HCT116 (cell line): ENCODE data around the gene FABP3. TPM values are rescaled to one million over a fixed set of nuclear protein-coding genes. Genes with fewer than 3 reads are reported as not detected.

Experiments
- ATAC-seq: fragments of 200-7000 bp; cut with Tn5 transposase; 2 replicates; pipeline ENCODE4 v1.9.1; 2020; ENCODE audit warnings: mild to moderate bottlenecking, moderate library complexity
- BruUV-seq: library from RNA; stranded (reverse); fragments of 400-500 nt; replicated peaks from 2 replicates; lab custom pipeline; 2021; lab: Mats Ljungman, UMichigan
- CTCF ChIA-PET: fragments of 300-600 bp; sonication (Branson Sonifier 250); formaldehyde crosslinking; loops from one replicate; lab custom pipeline; 2021; ENCODE audit warnings: antibody characterized with exemption; lab: Charles Lee
- POLR2A ChIA-PET: fragments of 300-600, 350-600 bp; sonication (Branson Sonifier 250); formaldehyde crosslinking; loops from one replicate; lab custom pipeline; 2021; ENCODE audit warnings: antibody characterized with exemption; lab: Charles Lee
- RAD21 ChIA-PET, 2 experiments: fragments of 300-600 bp; sonication (Branson Sonifier 250); formaldehyde crosslinking; loops; one replicate each; lab custom pipeline; 2023; ENCODE audit warnings: low total read pairs in 2 of 2; ENCODE audit not compliant: uncharacterized antibody in 2 of 2, unreplicated experiment in 2 of 2, low non-redundant PET in 1 of 2; lab: Charles Lee
- DNase-seq: peaks from one replicate; pipeline ENCODE4 v3.0.0-alpha.2; 2010; ENCODE audit warnings: low read depth, low spot score
- H2AFZ ChIP-seq: fragments of 200-600 bp; shearing (Covaris generic), sonication (generic); 2 replicates; pipeline ENCODE4 v1.6.1; 2017; ENCODE audit warnings: low read depth, mixed run types, mixed read lengths, antibody characterized with exemption, low read length; ENCODE audit not compliant: poor library complexity, severe bottlenecking
- H3K27ac ChIP-seq: 2 replicates; pipeline ENCODE4 v1.5.1; 2012; ENCODE audit warnings: low read depth, low read length
- H3K27me3 ChIP-seq: fragments of 200-600 bp; sonication (generic); 2 replicates; pipeline ENCODE4 v1.6.1; 2016; ENCODE audit warnings: mixed run types, low read length, mixed read lengths; ENCODE audit not compliant: insufficient read depth
- H3K36me3 ChIP-seq, 2 experiments: fragments of 200-500 bp in 1 of 2; fragments of 200-600 bp in 1 of 2; sonication (Bioruptor generic) in 1 of 2; sonication (generic) in 1 of 2; 2 replicates each; pipeline versions ENCODE4 v1.5.1 to v1.6.1; 2014 to 2016; ENCODE audit warnings: low read length in 2 of 2, inconsistent platforms in 1 of 2, mixed read lengths in 1 of 2, mixed run types in 1 of 2; ENCODE audit not compliant: insufficient read depth in 2 of 2, control insufficient read depth in 1 of 2
- H3K4me1 ChIP-seq, 2 experiments: fragments of 200-600 bp in 1 of 2; sonication (generic) in 1 of 2; 2 replicates each; pipeline versions ENCODE4 v1.5.1 to v1.6.1; 2012 to 2017; ENCODE audit warnings: low read length in 2 of 2, inconsistent platforms in 1 of 2, mild to moderate bottlenecking in 1 of 2, mixed read lengths in 1 of 2, mixed run types in 1 of 2, moderate library complexity in 1 of 2; ENCODE audit not compliant: insufficient read depth in 2 of 2, control insufficient read depth in 1 of 2
- H3K4me2 ChIP-seq: fragments of 200-600 bp; sonication (generic); 2 replicates; pipeline ENCODE4 v1.6.1; 2017; ENCODE audit warnings: mixed run types, low read length, mixed read lengths
- H3K4me3 ChIP-seq, 2 experiments: fragments of 200-600 bp in 1 of 2; sonication (generic) in 1 of 2; replicated peaks in 1 of 2; 2 replicates each; pipeline ENCODE4 v1.5.1; 2011 to 2016; ENCODE audit warnings: low read length in 2 of 2, control low read depth in 1 of 2, low read depth in 1 of 2, mild to moderate bottlenecking in 1 of 2, mixed read lengths in 1 of 2, mixed run types in 1 of 2
- H3K79me2 ChIP-seq: fragments of 200-600 bp; sonication (generic); 2 replicates; pipeline ENCODE4 v1.6.1; 2017; ENCODE audit warnings: mild to moderate bottlenecking, mixed run types, low read length, moderate library complexity, mixed read lengths; ENCODE audit not compliant: insufficient read depth
- H3K9ac ChIP-seq: fragments of 200-600 bp; sonication (generic); 2 replicates; pipeline ENCODE4 v1.6.1; 2016; ENCODE audit warnings: low read length, mixed read lengths
- H3K9me2 ChIP-seq: fragments of 200-600 bp; sonication (generic), shearing (Covaris generic); 2 replicates; pipeline ENCODE4 v1.6.1; 2017; ENCODE audit warnings: mixed run types, mild to moderate bottlenecking, moderate library complexity; ENCODE audit not compliant: insufficient read depth
- H3K9me3 ChIP-seq, 2 experiments: fragments of 200-500 bp in 1 of 2; fragments of 200-600 bp in 1 of 2; sonication (Bioruptor generic) in 1 of 2; sonication (generic) in 1 of 2; 2 replicates each; pipeline ENCODE4 v1.6.1; 2014 to 2017; ENCODE audit warnings: low read length in 2 of 2, mixed read lengths in 2 of 2, inconsistent platforms in 1 of 2, low read depth in 1 of 2, mild to moderate bottlenecking in 1 of 2, mixed run types in 1 of 2, moderate library complexity in 1 of 2; ENCODE audit not compliant: control insufficient read depth in 1 of 2, insufficient read depth in 1 of 2
- H4K20me1 ChIP-seq: fragments of 200-600 bp; sonication (generic), shearing (Covaris generic); 2 replicates; pipeline ENCODE4 v1.6.1; 2017; ENCODE audit warnings: mixed run types, mild to moderate bottlenecking, moderate library complexity; ENCODE audit not compliant: insufficient read depth
- TCF7L2 ChIP-seq: IDR thresholded peaks from 2 replicates; pipeline ENCODE4 v1.7.0; 2011; ENCODE audit warnings: borderline replicate concordance, inconsistent platforms; ENCODE audit not compliant: insufficient read depth, insufficient read length; ENCODE audit errors: extremely low read depth
- YY1 ChIP-seq: IDR thresholded peaks from 2 replicates; pipeline ENCODE4 v1.6.1; 2011; ENCODE audit warnings: low read length, low read depth, moderate library complexity, mild to moderate bottlenecking; ENCODE audit not compliant: insufficient replicate concordance; ENCODE audit errors: extremely low read depth
- intact Hi-C: fragments of 100-400 bp; cut with micrococcal nuclease; formaldehyde crosslinking; loops from 2 replicates; pipeline ENCODE4 v1.10.0; 2022
- total RNA-seq: library from RNA; stranded (reverse); gene quantifications from one replicate; pipeline ENCODE4 v1.2.1, GENCODE V29; 2021; ENCODE audit not compliant: unreplicated experiment

Gene FABP3
- total RNA-seq, 1 experiment from 2014 or later = not detected

GRCh38 chr1:31315902-31316301 is 57.0 kb downstream of the FABP3 start:
- TF ChIP-seq TCF7L2 (no peak), YY1 (no peak)
- H3K9me2 ChIP-seq = no peaks in the 10 kb centered on the region
- H3K4me3 ChIP-seq = no peak overlapping the region
- no peaks in the 10 kb centered on the region for H4K20me1 ChIP-seq
- no peak overlapping the region for H2AFZ ChIP-seq
- no peaks in the 10 kb centered on the region for H3K9me3 ChIP-seq
- no peak overlapping the region for H3K27ac ChIP-seq
- H3K4me2 ChIP-seq = no peak overlapping the region
- ChIA-PET POLR2A (no interaction called here), CTCF (no interaction called here), RAD21 (no interaction called here)
- H3K4me1 ChIP-seq = no peaks in the 10 kb centered on the region
- DNase-seq = no peak
- intact Hi-C loops = no loop called here
- no TSS peak for BruUV-seq
- peaks cover 20 to 25% of the 10 kb centered on the region in 2 experiments; a peak in 3 of 4 replicates for H3K36me3 ChIP-seq
- H3K79me2 ChIP-seq = no peaks in the 10 kb centered on the region
- H3K9ac ChIP-seq = no peak overlapping the region
- no peaks in the 10 kb centered on the region for H3K27me3 ChIP-seq
- no peak for ATAC-seq

Other genes starting within 250 kb of the FABP3 start
- gene NKAIN1, start 133.2 kb downstream of the FABP3 start, total RNA-seq = 1.1 TPM
- gene SNRNP40, start 76.3 kb downstream of the FABP3 start, total RNA-seq = 91.8 TPM
- gene ZCCHC17, start 76.0 kb downstream of the FABP3 start, total RNA-seq = 27.8 TPM
- gene SERINC2, start 40.1 kb upstream of the FABP3 start, total RNA-seq = 50.1 TPM
- 57.9 TPM for gene TINAGL1, start 203.4 kb upstream of the FABP3 start, total RNA-seq
- gene HCRTR1, start 244.6 kb upstream of the FABP3 start, total RNA-seq = not detected